GM12878 (cell line): Measurements from ENCODE around the gene MBNL1. TPM values are rescaled to one million over a fixed set of nuclear protein-coding genes. Genes with fewer than 3 reads are reported as not detected.

Experiments used
- CHD4 ChIP-seq: fragments of 200-600 bp; sonication (generic); IDR thresholded peaks from 2 replicates; pipeline ENCODE4 v1.6.1; 2016; ENCODE audit warnings: mild to moderate bottlenecking
- DPF2 ChIP-seq: fragments of 450-650 bp; IDR thresholded peaks from 2 replicates; pipeline ENCODE4 v1.6.1; 2017; ENCODE audit warnings: mild to moderate bottlenecking
- ELK1 ChIP-seq: IDR thresholded peaks from 2 replicates; pipeline ENCODE4 v1.6.1; 2012; ENCODE audit warnings: low read depth, low read length, improper control_type of control experiment
- EP300 ChIP-seq, 2 experiments: fragments of 150-350 bp in 1 of 2; IDR thresholded peaks; 2 replicates each; pipeline ENCODE4 v1.6.1; 2011 to 2012; ENCODE audit warnings: low read depth in 2 of 2, low read length in 2 of 2, borderline replicate concordance in 1 of 2, improper control_type of control experiment in 1 of 2, inconsistent platforms in 1 of 2; ENCODE audit not compliant: control insufficient read depth in 1 of 2
- EZH2 ChIP-seq: IDR thresholded peaks from 2 replicates; pipeline ENCODE4 v1.6.1; 2012; ENCODE audit warnings: low read depth, mild to moderate bottlenecking, control low read depth, inconsistent platforms, low read length, borderline replicate concordance; ENCODE audit not compliant: control insufficient read depth
- FOXM1 ChIP-seq: IDR thresholded peaks from 2 replicates; pipeline ENCODE4 v1.6.1; 2012; ENCODE audit warnings: low read depth, mild to moderate bottlenecking, inconsistent platforms, low read length, moderate library complexity
- HDAC6 ChIP-seq: fragments of 200-600 bp; sonication (generic); IDR thresholded peaks from one replicate; pipeline ENCODE4 v1.8.0; 2017; ENCODE audit warnings: antibody characterized with exemption; ENCODE audit not compliant: unreplicated experiment
- IKZF2 ChIP-seq, 2 experiments: fragments of 450-650 bp; IDR thresholded peaks; 2 replicates each; pipeline ENCODE4 v1.6.1; 2017; ENCODE audit warnings: mild to moderate bottlenecking in 2 of 2, moderate library complexity in 2 of 2
- KDM1A ChIP-seq: fragments of 200-600 bp; sonication (generic); IDR thresholded peaks from 2 replicates; pipeline ENCODE4 v1.6.1; 2016; ENCODE audit warnings: borderline replicate concordance
- LARP7 ChIP-seq: fragments of 450-650 bp; IDR thresholded peaks from 2 replicates; pipeline ENCODE4 v1.6.1; 2017; ENCODE audit warnings: mild to moderate bottlenecking
- NFYB ChIP-seq: IDR thresholded peaks from 2 replicates; pipeline ENCODE4 v1.6.1; 2011; ENCODE audit warnings: low read depth, mild to moderate bottlenecking, low read length, improper control_type of control experiment, moderate library complexity; ENCODE audit not compliant: insufficient read depth
- NKRF ChIP-seq: fragments of 450-650 bp; conservative IDR thresholded peaks from 2 replicates; pipeline ENCODE4 v1.6.1; 2017; ENCODE audit warnings: mild to moderate bottlenecking, moderate library complexity
- NR2C1 ChIP-seq: fragments of 450-650 bp; IDR thresholded peaks from 2 replicates; pipeline ENCODE4 v1.6.1; 2017; ENCODE audit warnings: antibody characterized with exemption, mild to moderate bottlenecking, moderate library complexity
- NR2C2 ChIP-seq: IDR thresholded peaks from 2 replicates; pipeline ENCODE4 v1.6.1; 2011; ENCODE audit warnings: borderline replicate concordance, low read depth; ENCODE audit not compliant: control insufficient read depth, insufficient read length
- POLR2A ChIP-seq: IDR thresholded peaks from 2 replicates; pipeline ENCODE4 v1.6.1; 2011; ENCODE audit warnings: low read depth, mild to moderate bottlenecking, low read length
- POU2F2 ChIP-seq: IDR thresholded peaks from 3 replicates; pipeline ENCODE4 v1.6.1; 2011; ENCODE audit warnings: low read depth, mild to moderate bottlenecking, low read length, borderline replicate concordance
- RAD51 ChIP-seq: fragments of 450-650 bp; IDR thresholded peaks from 2 replicates; pipeline ENCODE4 v1.6.1; 2016; ENCODE audit warnings: moderate library complexity, mild to moderate bottlenecking, inconsistent platforms
- RCOR1 ChIP-seq: conservative IDR thresholded peaks from 2 replicates; pipeline ENCODE4 v1.6.1; 2012; ENCODE audit warnings: low read depth, low read length, improper control_type of control experiment
- SMAD5 ChIP-seq: IDR thresholded peaks from 2 replicates; pipeline ENCODE4 v1.6.1; 2016; ENCODE audit warnings: antibody characterized with exemption, low read depth
- SMC3 ChIP-seq: IDR thresholded peaks from 2 replicates; pipeline ENCODE4 v1.6.1; 2011; ENCODE audit warnings: low read length, improper control_type of control experiment, borderline replicate concordance
- SUPT20H ChIP-seq: IDR thresholded peaks from 2 replicates; pipeline ENCODE4 v1.6.1; 2011; ENCODE audit warnings: low read depth, mild to moderate bottlenecking, low read length, moderate library complexity, borderline replicate concordance; ENCODE audit not compliant: control insufficient read depth
- TBL1XR1 ChIP-seq: IDR thresholded peaks from 2 replicates; pipeline ENCODE4 v1.6.1; 2012; ENCODE audit warnings: low read depth, low read length, improper control_type of control experiment
- YY1 ChIP-seq: IDR thresholded peaks from 2 replicates; pipeline ENCODE4 v1.6.1; 2011; ENCODE audit warnings: low read depth, mild to moderate bottlenecking, low read length
- ZBED1 ChIP-seq: IDR thresholded peaks from 2 replicates; pipeline ENCODE4 v1.6.1; 2016; ENCODE audit warnings: borderline replicate concordance
- ZBTB4 ChIP-seq: fragments of 450-650 bp; formaldehyde crosslinking; IDR thresholded peaks from 2 replicates; pipeline ENCODE4 v1.4.0; 2022; ENCODE audit warnings: mild to moderate bottlenecking, moderate library complexity
- ZNF384 ChIP-seq: IDR thresholded peaks from 2 replicates; pipeline ENCODE4 v1.6.1; 2012; ENCODE audit warnings: low read depth, mild to moderate bottlenecking, low read length, improper control_type of control experiment, borderline replicate concordance
- polyA plus RNA-seq, 11 experiments: library from polyadenylated mRNA; depleted of rRNA in 4 of 11; unstranded in 6 of 11; stranded (reverse) in 5 of 11; fragments of >200 nt; fragmentation: Nextera tagmentation in 4 of 11; fragmentation: Illumina TruSeq in 1 of 11; extraction: Ambion mirVana in 4 of 11; extraction: Trizol in 1 of 11; gene quantifications; 1 replicate in 1 of 11; 2 replicates in 10 of 11; pipeline versions ENCODE4 v1.2.1 to v1.2.3, GENCODE V29; 2011 to 2016; ENCODE audit warnings: inconsistent platforms in 2 of 11, missing spikeins in 2 of 11, low read depth in 1 of 11
- total RNA-seq, 4 experiments: library from RNA; depleted of rRNA in 3 of 4; stranded (reverse); fragments of >200 nt in 3 of 4; fragmentation: Illumina TruSeq in 1 of 4; extraction: Trizol in 1 of 4; gene quantifications; 2 replicates each; pipeline versions ENCODE4 v1.2.1 to v1.2.3, GENCODE V29; 2013 to 2021

MBNL1 gene
- total and polyA plus RNA-seq, 10 of the 15 experiments (the other 5 are each of a cell fraction or from before 2014, with no cell fraction given), result 59.6 to 337 (median 143) TPM

GRCh38 chr3:152257563-152258035 is 11.1 kb upstream of the MBNL1 start (continued):
- TF ChIP-seq HDAC6 (no peak), NR2C1 (no peak), IKZF2 (IDR thresholded peaks at IDR 0.05) (peak in 1 of 2 experiments; percentile 78; a peak in 2 of 4 replicates), KDM1A (no peak), LARP7 (no peak), DPF2 (peak; percentile 57), EP300 (IDR thresholded peaks at IDR 0.05; ENCODE audit: borderline replicate concordance in 1 of 2, control insufficient read depth in 1 of 2, low read depth in 2 of 2, low read length in 2 of 2) (peak; percentile 33; a peak in 1 of 4 replicates), EZH2 (no peak), ELK1 (no peak), RCOR1 (no peak), ZNF384 (peak; percentile 59), RAD51 (no peak), NFYB (no peak), SMAD5 (no peak), SMC3 (no peak), TBL1XR1 (no peak; the same call in 1 of the 2 replicates), FOXM1 (peak; percentile 63; the same call in 1 of the 2 replicates), YY1 (no peak), POU2F2 (peak; percentile 50; the same call in 1 of the 3 replicates), CHD4 (no peak), NR2C2 (no peak), SUPT20H (no peak), POLR2A (no peak), NKRF (no peak), ZBTB4 (CRISPR knock-in tag) (no peak), ZBED1 (no peak)
- TF ChIP-seq, all 136 proteins: peak for 32
